ENCODE data around the gene SLAIN1. TPM values are rescaled to one million over a fixed set of nuclear protein-coding genes. Genes with fewer than 3 reads are reported as not detected.

SLAIN1 gene
- polyA plus RNA-seq, 2 of the 4 experiments (the other 2 are of a cell fraction), result 0.43 to 3.6 TPM

GRCh38 chr13:77733674-77734073, 36.2 kb downstream of the SLAIN1 start:
- Histone ChIP-seq H3K4me2 (no peak overlapping the region), H3K4me1 (no peaks in the 10 kb centered on the region), H3K9me3 (no peaks in the 10 kb centered on the region), H3K4me3 (no peak overlapping the region), H3K27ac (no peak overlapping the region)
- ChIA-PET CTCF (interaction anchor here (1.3 kb wide), 1 partner anchor 17 kb away, joined by 4 read pairs; no protein-coding TSS in a partner anchor), POLR2A (no interaction called here)
- ATAC-seq (no peak), DNase-seq (ENCODE audit: low read depth in 1 of 2, low spot score in 1 of 2) (no peak), FAIRE-seq (no peak)
- TF ChIP-seq, protein P1, sequence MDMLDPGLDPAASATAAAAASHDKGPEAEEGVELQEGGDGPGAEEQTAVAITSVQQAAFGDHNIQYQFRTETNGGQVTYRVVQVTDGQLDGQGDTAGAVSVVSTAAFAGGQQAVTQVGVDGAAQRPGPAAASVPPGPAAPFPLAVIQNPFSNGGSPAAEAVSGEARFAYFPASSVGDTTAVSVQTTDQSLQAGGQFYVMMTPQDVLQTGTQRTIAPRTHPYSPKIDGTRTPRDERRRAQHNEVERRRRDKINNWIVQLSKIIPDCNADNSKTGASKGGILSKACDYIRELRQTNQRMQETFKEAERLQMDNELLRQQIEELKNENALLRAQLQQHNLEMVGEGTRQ (IDR thresholded peaks at IDR 0.05), result no peak
- TF ChIP-seq SREBF2 (IDR thresholded peaks at IDR 0.05) (no peak), BHLHE40 (IDR thresholded peaks at IDR 0.05; ENCODE audit: low read depth, low read length) (no peak), RARB (CRISPR knock-in tag; IDR thresholded peaks at IDR 0.05) (no peak), TP53 (CRISPR knock-in tag; IDR thresholded peaks at IDR 0.05) (no peak), CEBPB (IDR thresholded peaks at IDR 0.05) (no peak), RAD21 (conservative IDR thresholded peaks at IDR 0.05 in 1 of 2, IDR thresholded peaks at IDR 0.05 in 1 of 2) (no peak), MAFK (IDR thresholded peaks at IDR 0.05; ENCODE audit: partially characterized antibody) (no peak), EP300 (IDR thresholded peaks at IDR 0.05) (no peak), HES2 (IDR thresholded peaks at IDR 0.05) (no peak), TFCP2L1 (CRISPR knock-in tag; IDR thresholded peaks at IDR 0.05) (no peak), PHF8 (IDR thresholded peaks at IDR 0.05; ENCODE audit: borderline replicate concordance, low read depth) (no peak), EHF (CRISPR knock-in tag; IDR thresholded peaks at IDR 0.05) (no peak), FOSB (CRISPR knock-in tag; IDR thresholded peaks at IDR 0.05) (no peak), NFE2L2 (conservative IDR thresholded peaks at IDR 0.05; ENCODE audit: low read length) (no peak), SMC3 (IDR thresholded peaks at IDR 0.05) (no peak), FOSL2 (IDR thresholded peaks at IDR 0.05) (no peak), FOSL2 (CRISPR knock-in tag; IDR thresholded peaks at IDR 0.05) (no peak)
- TF ChIP-seq, protein P2, sequence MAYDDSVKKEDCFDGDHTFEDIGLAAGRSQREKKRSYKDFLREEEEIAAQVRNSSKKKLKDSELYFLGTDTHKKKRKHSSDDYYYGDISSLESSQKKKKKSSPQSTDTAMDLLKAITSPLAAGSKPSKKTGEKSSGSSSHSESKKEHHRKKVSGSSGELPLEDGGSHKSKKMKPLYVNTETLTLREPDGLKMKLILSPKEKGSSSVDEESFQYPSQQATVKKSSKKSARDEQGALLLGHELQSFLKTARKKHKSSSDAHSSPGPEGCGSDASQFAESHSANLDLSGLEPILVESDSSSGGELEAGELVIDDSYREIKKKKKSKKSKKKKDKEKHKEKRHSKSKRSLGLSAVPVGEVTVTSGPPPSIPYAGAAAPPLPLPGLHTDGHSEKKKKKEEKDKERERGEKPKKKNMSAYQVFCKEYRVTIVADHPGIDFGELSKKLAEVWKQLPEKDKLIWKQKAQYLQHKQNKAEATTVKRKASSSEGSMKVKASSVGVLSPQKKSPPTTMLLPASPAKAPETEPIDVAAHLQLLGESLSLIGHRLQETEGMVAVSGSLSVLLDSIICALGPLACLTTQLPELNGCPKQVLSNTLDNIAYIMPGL (CRISPR knock-in tag; IDR thresholded peaks at IDR 0.05; ENCODE audit: borderline replicate concordance), result no peak
- WGBS (ENCODE audit: missing lambda C conversion rate), result 20% methylated on average over 1 of the region's 1 CpG

- DNase-seq (ENCODE audit: low read depth in 1 of 2, low spot score in 1 of 2), result no peak
- no peaks in the 10 kb centered on the region for H3K4me1 ChIP-seq
- no peak for FAIRE-seq
- no peak overlapping the region for H3K4me2 ChIP-seq
- 40% methylated on average over 2 of the region's 2 CpGs for WGBS (ENCODE audit: missing lambda C conversion rate)
- ATAC-seq, result no peak
- H3K4me3 ChIP-seq, result no peak overlapping the region
- H3K27ac ChIP-seq, result no peak overlapping the region
- TF ChIP-seq CEBPB (IDR thresholded peaks at IDR 0.05), result no peak
- no peak for TF ChIP-seq KDM5A (IDR thresholded peaks at IDR 0.05)
- TF ChIP-seq NFE2L2 (conservative IDR thresholded peaks at IDR 0.05; ENCODE audit: low read length), result no peak
- TF ChIP-seq JUNB (IDR thresholded peaks at IDR 0.05), result no peak
- no peak for TF ChIP-seq FOSB (CRISPR knock-in tag; IDR thresholded peaks at IDR 0.05)
- no peak for TF ChIP-seq HOXA7 (CRISPR knock-in tag; IDR thresholded peaks at IDR 0.05)
- TF ChIP-seq EP300 (IDR thresholded peaks at IDR 0.05), result no peak
- TF ChIP-seq SREBF2 (IDR thresholded peaks at IDR 0.05), result no peak
- TF ChIP-seq RFX5 (IDR thresholded peaks at IDR 0.05), result no peak
- TF ChIP-seq, protein P3, sequence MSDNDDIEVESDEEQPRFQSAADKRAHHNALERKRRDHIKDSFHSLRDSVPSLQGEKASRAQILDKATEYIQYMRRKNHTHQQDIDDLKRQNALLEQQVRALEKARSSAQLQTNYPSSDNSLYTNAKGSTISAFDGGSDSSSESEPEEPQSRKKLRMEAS (IDR thresholded peaks at IDR 0.05), result no peak
- no peak for TF ChIP-seq CHD2 (IDR thresholded peaks at IDR 0.05; ENCODE audit: low read length, partially characterized antibody)
- TF ChIP-seq ZFP36 (IDR thresholded peaks at IDR 0.05; ENCODE audit: borderline replicate concordance, partially characterized antibody), result no peak
- TF ChIP-seq, protein P4, sequence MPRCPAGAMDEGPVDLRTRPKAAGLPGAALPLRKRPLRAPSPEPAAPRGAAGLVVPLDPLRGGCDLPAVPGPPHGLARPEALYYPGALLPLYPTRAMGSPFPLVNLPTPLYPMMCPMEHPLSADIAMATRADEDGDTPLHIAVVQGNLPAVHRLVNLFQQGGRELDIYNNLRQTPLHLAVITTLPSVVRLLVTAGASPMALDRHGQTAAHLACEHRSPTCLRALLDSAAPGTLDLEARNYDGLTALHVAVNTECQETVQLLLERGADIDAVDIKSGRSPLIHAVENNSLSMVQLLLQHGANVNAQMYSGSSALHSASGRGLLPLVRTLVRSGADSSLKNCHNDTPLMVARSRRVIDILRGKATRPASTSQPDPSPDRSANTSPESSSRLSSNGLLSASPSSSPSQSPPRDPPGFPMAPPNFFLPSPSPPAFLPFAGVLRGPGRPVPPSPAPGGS (IDR thresholded peaks at IDR 0.05), result no peak
- no peak for TF ChIP-seq ELK1 (IDR thresholded peaks at IDR 0.05; ENCODE audit: low read depth, low read length)
- no peak for TF ChIP-seq HDAC2 (IDR thresholded peaks at IDR 0.05)
- TF ChIP-seq RCOR1 (IDR thresholded peaks at IDR 0.05; ENCODE audit: low read depth, low read length), result no peak
- no peak for TF ChIP-seq EHMT2 (IDR thresholded peaks at IDR 0.05; ENCODE audit: low read depth)
- no peak for TF ChIP-seq NPAS2 (CRISPR knock-in tag; IDR thresholded peaks at IDR 0.05; ENCODE audit: borderline replicate concordance)
- TF ChIP-seq JUN (IDR thresholded peaks at IDR 0.05), result no peak
- no peak for TF ChIP-seq GATA3 (IDR thresholded peaks at IDR 0.05; ENCODE audit: borderline replicate concordance)
- CTCF ChIA-PET, result no interaction called here
- POLR2A ChIA-PET, result no interaction called here
- no peaks in the 10 kb centered on the region for H3K9me3 ChIP-seq
These were observed 40.2 kb downstream of the SLAIN1 start for GRCh38 chr13:77737583-77738200.

All from A549 (cell line).